GM12864 (cell line): ENCODE results near the gene ZNF691.

Experiments
- DNase-seq: peaks from one replicate; pipeline ENCODE4 v3.0.0-alpha.2; 2011; ENCODE audit warnings: low read depth
- H3K4me3 ChIP-seq: 2 replicates; pipeline ENCODE4 v1.5.1; 2011; ENCODE audit warnings: mild to moderate bottlenecking, low read depth, low read length, control low read depth
- TF ChIP-seq, protein P1 (sequence below): IDR thresholded peaks from 2 replicates; pipeline ENCODE4 v1.5.1; 2011; ENCODE audit warnings: low read depth, mild to moderate bottlenecking, moderate library complexity, low read length, control low read depth, inconsistent platforms; ENCODE audit errors: missing control alignments

ZNF691 gene

DNA sequence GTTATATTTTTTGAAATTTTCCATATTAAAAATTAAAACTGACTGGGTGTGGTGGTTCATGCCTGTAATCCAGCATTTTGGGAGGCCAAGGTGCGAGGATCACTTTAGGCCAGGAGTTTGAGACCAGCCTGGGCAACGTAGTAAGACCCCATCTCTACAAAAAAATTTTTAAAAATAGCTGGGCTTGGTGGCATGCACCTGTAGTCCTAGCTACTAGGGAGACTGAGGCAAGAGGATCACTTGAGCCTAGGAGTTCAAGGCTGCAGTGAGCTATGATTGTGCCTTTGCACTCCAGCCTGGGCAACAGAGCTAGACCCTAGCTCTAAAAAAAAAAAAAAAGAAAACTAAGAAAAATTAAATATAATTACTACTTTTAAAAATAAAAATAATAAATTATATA lies 24.7 kb upstream of the ZNF691 start:
- TF ChIP-seq, protein P1, sequence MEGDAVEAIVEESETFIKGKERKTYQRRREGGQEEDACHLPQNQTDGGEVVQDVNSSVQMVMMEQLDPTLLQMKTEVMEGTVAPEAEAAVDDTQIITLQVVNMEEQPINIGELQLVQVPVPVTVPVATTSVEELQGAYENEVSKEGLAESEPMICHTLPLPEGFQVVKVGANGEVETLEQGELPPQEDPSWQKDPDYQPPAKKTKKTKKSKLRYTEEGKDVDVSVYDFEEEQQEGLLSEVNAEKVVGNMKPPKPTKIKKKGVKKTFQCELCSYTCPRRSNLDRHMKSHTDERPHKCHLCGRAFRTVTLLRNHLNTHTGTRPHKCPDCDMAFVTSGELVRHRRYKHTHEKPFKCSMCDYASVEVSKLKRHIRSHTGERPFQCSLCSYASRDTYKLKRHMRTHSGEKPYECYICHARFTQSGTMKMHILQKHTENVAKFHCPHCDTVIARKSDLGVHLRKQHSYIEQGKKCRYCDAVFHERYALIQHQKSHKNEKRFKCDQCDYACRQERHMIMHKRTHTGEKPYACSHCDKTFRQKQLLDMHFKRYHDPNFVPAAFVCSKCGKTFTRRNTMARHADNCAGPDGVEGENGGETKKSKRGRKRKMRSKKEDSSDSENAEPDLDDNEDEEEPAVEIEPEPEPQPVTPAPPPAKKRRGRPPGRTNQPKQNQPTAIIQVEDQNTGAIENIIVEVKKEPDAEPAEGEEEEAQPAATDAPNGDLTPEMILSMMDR: no peak
- DNase-seq: no peak
- H3K4me3 ChIP-seq: no peak overlapping the region

GRCh38 chr1:42822800-42823392 lies 23.5 kb upstream of the ZNF691 start:
- TF ChIP-seq, protein P1: no peak
- H3K4me3 ChIP-seq: no peak overlapping the region
- no peak for DNase-seq

GRCh38 chr1:42824481-42825035 lies 21.9 kb upstream of the ZNF691 start:
- DNase-seq: no peak
- H3K4me3 ChIP-seq: no peak overlapping the region
- TF ChIP-seq, protein P1: no peak

GRCh38 chr1:42825036-42825851 lies 21.2 kb upstream of the ZNF691 start:
- H3K4me3 ChIP-seq: no peak overlapping the region
- no peak for DNase-seq
- TF ChIP-seq, protein P1: no peak

DNA sequence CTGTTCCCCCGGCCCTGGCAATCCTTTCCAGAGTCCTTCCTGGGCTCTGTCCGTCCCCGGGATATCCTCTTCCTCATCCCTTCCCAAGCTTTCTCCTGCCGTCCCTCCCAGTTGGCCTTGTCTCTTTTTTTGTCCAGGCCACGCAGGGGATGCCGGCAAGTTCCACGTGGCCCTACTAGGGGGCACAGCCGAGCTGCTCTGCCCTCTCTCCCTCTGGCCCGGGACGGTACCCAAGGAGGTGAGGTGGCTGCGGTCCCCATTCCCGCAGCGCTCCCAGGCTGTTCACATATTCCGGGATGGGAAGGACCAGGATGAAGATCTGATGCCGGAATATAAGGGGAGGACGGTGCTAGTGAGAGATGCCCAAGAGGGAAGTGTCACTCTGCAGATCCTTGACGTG lies 15.8 kb upstream of the ZNF691 start:
- no peak for DNase-seq
- H3K4me3 ChIP-seq: no peak overlapping the region
- TF ChIP-seq, protein P1: no peak

GRCh38 chr1:42831273-42831672 lies 15.1 kb upstream of the ZNF691 start:
- TF ChIP-seq, protein P1: no peak
- no peak for DNase-seq
- H3K4me3 ChIP-seq: no peak overlapping the region
